Bone marrow (tissue), 2 donors: ENCODE data around the gene UQCC3.
"Not testable (repeated sequence)": the region's sequence is repeated elsewhere in the genome, so short reads cannot be mapped to it uniquely, and the experiment has no call there.

Source experiments
- DNase-seq, 2 donors: peaks; one replicate each; lab custom pipeline; 2025; lab: John Stamatoyannopoulos, UW

UQCC3 gene

GRCh38 chr11:62671608-62672389 is at the start of gene UQCC3, which contains the start of gene LBHD1:
UQCC3 (plus strand) TSS chr11:62671673; CDS start chr11:62671746, 73 bp downstream.
LBHD1 (minus strand) TSS chr11:62672267; CDS start chr11:62670031, 2,236 bp downstream.
- peak; percentile 75 to 76 for DNase-seq

DNA sequence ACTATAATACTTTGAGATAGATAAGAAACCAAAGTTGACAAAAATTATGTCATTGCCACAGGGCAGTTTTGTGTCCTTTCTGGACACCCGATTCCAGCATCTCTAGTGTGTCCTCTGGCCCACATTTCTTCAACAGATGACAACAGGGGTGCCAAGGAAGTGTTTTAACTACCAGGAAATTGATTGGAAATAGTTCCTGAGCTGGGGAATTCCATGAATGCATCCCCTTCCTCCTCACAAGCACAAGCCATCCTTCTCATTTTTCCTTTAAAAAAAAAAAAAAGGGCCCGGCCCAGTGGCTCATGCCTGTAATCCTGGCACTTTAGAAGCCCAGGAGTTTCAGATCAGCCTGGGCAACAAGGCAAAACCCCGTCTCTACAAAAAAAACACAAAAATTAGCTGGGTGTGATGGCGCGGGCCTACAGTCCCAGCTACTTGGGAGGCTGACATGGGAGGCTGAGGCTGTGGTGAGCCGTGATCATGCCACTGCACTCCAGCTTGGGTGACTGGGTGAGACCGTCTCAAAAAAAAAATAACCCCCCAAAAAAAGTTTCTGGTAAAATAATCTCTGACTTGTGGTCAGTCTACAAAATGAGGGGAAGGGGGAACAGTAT is 48.9 kb upstream of the UQCC3 start:
- no peak for DNase-seq

DNA sequence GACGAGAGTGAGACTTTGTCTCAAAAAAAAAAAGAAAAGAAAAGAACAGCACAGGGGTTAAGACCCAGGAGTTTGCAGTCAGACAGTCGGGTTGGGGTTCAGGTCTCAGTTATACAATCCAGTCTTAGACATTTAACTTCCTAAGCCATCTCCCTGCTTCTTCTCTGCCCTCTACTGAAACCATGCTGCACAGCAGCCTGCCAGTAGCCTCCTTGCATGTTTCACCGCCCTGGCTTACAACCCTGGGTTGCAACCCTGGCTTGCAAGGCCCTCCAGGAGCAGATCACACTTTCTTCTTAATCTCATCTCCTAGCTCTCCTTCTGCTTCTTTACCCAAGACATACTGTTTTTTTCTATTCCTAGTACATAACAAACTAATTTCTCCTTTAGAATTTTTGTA is 43.8 kb upstream of the UQCC3 start:
- DNase-seq = no peak

DNA sequence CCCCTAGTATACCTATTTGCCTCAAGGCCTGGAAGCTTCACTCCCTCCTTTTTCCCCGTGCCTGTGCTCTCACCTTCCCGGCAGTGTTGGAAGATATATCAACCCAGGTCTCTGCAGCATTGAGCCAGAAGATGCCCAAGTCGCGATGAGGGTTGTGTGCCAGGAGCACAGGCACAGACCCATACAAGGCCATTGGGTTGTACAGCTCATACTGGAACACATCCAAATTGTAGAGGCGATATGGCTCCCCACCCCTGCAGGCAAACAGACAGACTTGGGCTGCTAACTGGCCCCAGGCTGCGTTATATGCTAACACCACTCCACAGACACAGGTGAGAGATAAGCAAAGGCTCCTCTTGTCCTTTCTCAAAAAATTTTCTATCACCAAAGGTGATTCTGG is 39.0 kb upstream of the UQCC3 start:
- no peak for DNase-seq

- no peak for DNase-seq
Measured at GRCh38 chr11:62644220-62644619, 27.3 kb upstream of the UQCC3 start.

DNA sequence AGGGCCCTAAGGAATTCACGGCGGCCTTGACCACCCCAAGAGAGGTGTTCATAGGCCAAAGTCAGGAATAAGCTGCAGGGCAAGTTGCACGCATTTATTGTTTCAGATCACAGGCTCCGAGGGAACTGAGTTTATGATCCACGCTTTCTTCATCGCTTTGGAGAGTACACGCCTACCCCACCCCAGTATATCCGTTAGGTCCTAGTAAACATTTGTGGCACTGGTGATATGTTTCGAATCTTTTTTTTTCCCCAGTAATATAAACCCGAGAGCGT is 25.9 kb upstream of the UQCC3 start:
- no peak for DNase-seq

- DNase-seq = peak; percentile 91 to 99
Measured at GRCh38 chr11:62645946-62646824, 25.3 kb upstream of the UQCC3 start, which contains the start of gene GANAB. GANAB (minus strand) TSS chr11:62646613; CDS start chr11:62646599, 14 bp downstream.

GRCh38 chr11:62646825-62647608 is 24.5 kb upstream of the UQCC3 start:
- no peak for DNase-seq

GRCh38 chr11:62647609-62648005 is 23.9 kb upstream of the UQCC3 start:
- no peak for DNase-seq

DNA sequence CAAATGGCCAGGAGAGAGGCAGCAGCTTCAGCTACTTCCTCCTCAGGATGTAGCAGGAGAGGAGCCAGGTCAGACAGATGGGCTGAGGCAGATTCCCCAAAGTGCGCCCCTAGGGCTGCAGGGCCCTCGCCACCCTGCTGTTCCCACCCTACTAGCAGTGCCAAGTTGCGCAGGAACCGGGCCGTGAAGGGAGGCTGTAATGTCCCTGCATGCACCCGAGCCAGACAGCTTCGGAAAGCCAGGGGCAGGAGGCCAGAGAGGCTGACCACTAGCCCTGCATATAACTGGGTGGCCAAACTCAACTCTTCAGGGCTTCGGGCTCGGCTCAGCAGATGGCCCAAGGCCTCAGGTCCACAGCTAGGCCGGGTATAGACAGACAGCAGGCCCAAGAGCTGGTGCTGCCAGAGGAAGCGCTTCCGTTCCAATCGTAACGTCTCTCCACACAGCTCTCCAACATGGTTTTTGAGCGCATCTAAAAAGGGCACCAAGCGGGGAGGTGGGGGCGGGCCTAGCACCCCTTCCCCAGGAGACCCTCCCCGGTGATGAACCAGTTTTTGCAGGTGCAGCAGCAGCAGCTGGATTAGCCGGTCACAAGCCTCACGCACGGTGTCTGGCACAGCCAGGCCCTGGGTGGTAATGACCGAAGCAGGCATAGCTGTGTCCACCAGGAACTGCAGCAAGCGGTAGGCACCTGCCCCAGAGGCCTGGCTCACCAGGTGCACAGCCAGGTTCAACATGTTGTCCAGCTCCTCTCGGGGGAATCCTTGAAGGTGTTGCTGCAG is 23.1 kb upstream of the UQCC3 start:
- DNase-seq = no peak

DNA sequence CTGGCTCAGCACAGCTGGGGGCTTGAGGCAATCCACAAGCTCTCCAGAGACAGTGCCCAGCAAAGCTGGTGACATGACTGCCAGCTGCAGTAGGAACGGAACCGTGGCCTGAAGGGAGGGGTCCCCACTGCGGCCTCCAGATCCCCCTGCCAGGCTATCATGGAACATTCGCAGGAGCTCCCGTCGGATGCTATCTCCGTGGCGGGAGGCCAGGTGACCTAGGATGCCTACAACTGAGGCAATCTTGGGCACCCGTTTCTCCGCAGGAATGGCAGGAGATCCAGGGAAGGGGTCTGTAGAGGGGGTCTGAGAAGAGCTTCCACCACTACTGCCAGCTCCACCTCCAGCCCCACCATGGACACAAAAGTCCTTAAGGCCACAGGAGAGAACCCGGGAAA is 22.5 kb upstream of the UQCC3 start:
- no peak for DNase-seq

DNA sequence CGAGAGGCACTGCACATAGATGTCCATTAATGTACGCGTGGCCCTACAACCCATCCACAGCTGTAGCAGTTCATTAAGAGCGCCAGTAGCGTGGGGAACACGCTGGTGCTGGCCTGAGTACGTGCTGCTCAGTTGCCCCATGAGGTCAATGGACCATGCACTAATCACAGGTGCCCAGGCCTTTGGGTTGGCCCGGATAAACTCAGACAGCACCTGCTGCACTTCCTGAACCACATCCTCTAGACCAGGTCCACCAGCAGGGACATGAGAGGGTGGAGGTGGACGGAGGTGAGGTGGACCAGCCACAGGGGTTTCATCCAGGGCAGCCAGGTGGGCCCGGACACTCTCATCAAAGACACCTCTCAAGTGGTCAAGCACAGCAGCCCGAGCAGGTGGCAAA is 22.0 kb upstream of the UQCC3 start:
- DNase-seq = no peak

GRCh38 chr11:62650283-62650682 is 21.2 kb upstream of the UQCC3 start:
- not testable (repeated sequence) for DNase-seq

DNA sequence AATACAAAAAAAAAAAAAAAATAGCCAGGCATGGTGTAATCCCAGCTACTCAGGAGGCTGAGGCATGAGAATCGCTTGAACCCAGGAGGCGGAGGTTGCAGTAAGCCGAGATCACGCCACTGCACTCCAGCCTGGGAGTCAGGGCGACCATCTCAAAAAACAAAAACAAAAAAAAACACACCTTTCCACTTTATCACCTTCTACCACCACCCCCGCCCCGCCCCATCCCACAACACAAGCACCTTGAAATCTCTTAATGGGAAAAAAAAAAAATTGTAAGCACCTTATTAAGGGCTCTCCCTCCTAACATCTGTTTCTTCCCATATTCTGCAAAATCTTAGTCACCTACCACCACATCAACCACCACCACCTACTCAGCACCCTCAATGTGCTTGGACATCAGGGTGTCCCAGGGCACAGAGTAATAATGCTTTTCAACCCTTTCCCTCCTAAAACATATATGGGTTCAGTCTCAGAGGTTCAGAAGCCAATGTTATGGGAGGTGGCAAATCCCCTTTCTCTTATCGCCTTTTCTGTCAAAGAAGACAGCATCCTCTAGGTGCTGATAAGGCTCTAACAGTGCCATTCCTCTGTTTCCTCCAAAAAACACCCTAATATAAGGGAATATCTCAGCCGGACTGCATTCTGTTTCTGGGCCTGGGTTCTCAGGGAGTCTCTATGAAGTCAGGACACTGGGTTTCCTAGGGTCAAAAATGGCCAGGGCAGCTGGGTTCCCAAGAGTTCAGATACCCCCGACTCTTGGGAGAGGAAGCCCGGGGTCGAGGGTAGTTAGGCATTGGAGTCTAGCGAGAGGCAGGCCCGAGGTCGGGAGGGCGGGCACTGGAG is 19.1 kb upstream of the UQCC3 start:
- DNase-seq = no peak

DNA sequence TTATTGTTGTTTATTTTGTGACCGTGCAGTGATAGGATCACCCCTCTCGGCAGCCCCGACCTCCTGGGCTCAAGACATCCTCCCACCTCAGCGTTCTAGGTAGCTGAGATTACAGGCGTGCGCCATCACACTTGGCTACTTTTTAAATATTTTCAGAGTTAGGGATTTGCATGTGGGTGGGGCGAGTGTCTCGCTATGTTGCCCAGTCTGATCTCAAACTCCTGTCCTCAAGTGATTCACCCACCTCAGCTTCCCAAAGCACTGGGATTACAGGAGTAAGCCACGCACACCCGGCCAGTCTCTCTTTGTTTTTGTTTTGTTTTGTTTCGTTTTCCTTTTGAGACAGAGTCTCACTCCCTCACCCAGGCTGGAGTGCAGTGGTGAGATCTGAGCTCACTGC is 17.2 kb upstream of the UQCC3 start:
- DNase-seq = peak in 1 of 2 donors; percentile 1

DNA sequence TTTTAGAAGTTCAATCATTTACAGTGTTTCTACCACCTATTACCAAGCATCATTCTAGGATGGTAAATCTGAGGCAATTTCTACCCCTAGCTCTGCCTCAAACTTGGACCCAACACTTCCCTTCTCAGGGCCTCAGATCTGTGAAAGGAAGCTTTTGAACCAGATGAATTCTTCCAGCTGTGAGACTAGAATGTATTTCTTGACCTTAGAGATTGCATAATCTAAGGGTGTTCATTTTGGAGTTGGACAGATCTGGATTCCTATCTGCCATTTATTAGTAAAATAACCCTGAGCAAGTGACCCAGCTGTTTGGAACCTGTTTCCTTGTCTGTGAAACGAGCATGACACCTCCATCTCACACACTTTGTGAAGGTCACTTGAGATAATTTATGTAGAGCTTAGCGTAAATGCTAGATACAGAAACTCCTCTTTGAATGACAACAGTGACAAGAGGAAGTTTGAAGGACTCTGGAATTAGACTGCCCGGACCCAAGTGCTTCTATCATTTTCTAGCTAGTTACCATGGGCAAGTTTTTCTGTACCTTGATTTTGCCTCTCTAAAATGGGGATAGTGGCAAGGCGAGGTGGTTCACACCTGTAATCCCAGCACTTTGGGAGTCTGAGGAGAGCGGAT is 14.6 kb upstream of the UQCC3 start:
- no peak for DNase-seq

- peak in 1 of 2 donors; percentile 62 for DNase-seq
Measured at GRCh38 chr11:62664405-62665074, 6.9 kb upstream of the UQCC3 start.

- peak; percentile 92 to 93 for DNase-seq
Measured at GRCh38 chr11:62665075-62665598, 6.3 kb upstream of the UQCC3 start, which contains the start of the genes C11orf98 and CSKMT. C11orf98 (minus strand) TSS chr11:62665210; CDS start chr11:62665169, 41 bp downstream. CSKMT (plus strand) TSS chr11:62665312; CDS start chr11:62665880, 568 bp downstream.
